Lower leg skin (tissue), 3 donors: ENCODE measurements around the gene COL13A1.

ENCODE experiments used
- CTCF ChIP-seq, 3 donors: fragments of 450-650 bp; IDR thresholded peaks; one replicate each; pipeline ENCODE4 v1.5.1; 2016; ENCODE audit warnings: antibody characterized with exemption in 3 of 3, mild to moderate bottlenecking in 3 of 3, moderate library complexity in 2 of 3
- POLR2A ChIP-seq, 2 donors: fragments of 450-650 bp; IDR thresholded peaks; one replicate each; pipeline ENCODE4 v1.6.1; 2016 to 2017; ENCODE audit warnings: antibody characterized with exemption in 2 of 2, mild to moderate bottlenecking in 1 of 2, moderate library complexity in 1 of 2

GRCh38 chr10:69910561-69910960 is 108.9 kb downstream of the COL13A1 start:
- TF ChIP-seq POLR2A (IDR thresholded peaks at IDR 0.05) (no peak), CTCF (IDR thresholded peaks at IDR 0.05) (no peak)
